ENCODE data around the gene TBC1D5.

DNA sequence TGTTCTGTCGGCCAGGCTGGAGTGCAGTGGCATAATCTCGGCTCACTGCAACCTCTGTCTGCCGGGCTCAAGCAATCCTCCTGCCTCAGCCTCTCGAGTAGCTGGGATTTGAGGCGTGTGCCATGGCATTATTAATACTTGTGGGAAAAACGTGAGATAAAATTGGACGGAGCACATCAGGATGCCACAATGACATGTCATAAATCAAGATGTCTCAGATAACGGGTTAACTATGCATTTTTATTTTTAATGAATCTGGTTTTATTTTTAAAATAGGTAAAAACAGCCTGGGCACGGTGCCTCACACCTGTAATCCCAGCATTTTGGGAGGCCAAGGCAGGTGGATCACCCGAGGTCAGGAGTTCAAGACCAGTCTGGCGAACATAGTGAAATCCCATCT is 212.8 kb downstream of the TBC1D5 start:
- TF ChIP-seq POLR2A (IDR thresholded peaks at IDR 0.05) (no peak), POLR2AphosphoS5 (IDR thresholded peaks at IDR 0.05) (no peak), EP300 (IDR thresholded peaks at IDR 0.05; ENCODE audit: low read depth) (no peak)
- TF ChIP-seq, protein P1, sequence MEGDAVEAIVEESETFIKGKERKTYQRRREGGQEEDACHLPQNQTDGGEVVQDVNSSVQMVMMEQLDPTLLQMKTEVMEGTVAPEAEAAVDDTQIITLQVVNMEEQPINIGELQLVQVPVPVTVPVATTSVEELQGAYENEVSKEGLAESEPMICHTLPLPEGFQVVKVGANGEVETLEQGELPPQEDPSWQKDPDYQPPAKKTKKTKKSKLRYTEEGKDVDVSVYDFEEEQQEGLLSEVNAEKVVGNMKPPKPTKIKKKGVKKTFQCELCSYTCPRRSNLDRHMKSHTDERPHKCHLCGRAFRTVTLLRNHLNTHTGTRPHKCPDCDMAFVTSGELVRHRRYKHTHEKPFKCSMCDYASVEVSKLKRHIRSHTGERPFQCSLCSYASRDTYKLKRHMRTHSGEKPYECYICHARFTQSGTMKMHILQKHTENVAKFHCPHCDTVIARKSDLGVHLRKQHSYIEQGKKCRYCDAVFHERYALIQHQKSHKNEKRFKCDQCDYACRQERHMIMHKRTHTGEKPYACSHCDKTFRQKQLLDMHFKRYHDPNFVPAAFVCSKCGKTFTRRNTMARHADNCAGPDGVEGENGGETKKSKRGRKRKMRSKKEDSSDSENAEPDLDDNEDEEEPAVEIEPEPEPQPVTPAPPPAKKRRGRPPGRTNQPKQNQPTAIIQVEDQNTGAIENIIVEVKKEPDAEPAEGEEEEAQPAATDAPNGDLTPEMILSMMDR (IDR thresholded peaks at IDR 0.05), result no peak
